HG03521 (cell line): ENCODE data around the gene SH3RF3.
"Not testable (repeated sequence)": the region's sequence is repeated elsewhere in the genome, so short reads cannot be mapped to it uniquely, and the experiment has no call there.

Experiments used
- ATAC-seq: cut with Tn5 transposase; IDR thresholded peaks from one replicate; pipeline ENCODE4 v1.9.1; 2021; ENCODE audit warnings: mild to moderate bottlenecking, moderate library complexity; ENCODE audit not compliant: unreplicated experiment

The SH3RF3 gene

GRCh38 chr2:109128616-109129355, at the start of gene SH3RF3:
TSS of gene SH3RF3 (plus strand) at chr2:109129205.
- no peak for ATAC-seq

DNA sequence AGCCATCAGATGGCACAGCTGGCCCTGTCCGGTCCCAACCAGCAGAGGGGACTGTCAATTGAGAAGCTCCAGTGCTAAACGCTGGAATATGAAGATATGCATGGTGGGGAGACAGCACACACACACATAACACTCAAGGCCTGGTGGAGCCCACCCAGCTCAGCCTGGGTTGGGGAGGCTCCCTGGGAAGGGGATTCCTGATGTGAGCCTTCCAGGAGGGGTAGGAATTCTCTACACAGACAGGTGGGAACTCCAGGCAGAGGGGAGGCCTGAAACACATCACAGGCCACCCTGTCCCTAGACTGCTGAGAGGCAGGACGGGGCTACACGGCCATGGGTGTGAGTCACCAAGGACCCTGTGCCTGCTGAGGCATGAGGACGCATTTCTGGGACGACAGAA, 49.4 kb upstream of the SH3RF3 start:
- no peak for ATAC-seq

DNA sequence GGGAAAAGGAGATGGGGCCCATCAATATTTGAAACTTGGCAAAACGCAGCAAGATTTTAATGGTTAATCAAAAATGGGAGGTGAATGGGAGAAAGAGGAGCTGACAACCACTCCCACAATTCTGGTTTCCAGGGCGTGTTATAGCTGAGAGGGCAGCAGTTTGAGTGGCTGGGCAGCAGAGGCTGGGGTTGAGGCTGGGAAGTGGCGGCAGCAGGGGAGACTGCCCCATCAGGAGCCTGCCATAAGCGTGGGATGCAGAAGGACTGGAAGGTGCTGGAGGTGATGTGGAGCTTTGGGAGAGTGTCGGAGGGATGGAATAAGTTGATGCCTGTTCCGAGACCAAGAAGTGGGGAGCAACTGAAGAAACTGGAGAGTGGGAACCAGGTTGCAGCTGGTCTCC, 48.9 kb upstream of the SH3RF3 start:
- no peak for ATAC-seq

- ATAC-seq, result no peak
These were observed 48.2 kb upstream of the SH3RF3 start for GRCh38 chr2:109080757-109081156.

DNA sequence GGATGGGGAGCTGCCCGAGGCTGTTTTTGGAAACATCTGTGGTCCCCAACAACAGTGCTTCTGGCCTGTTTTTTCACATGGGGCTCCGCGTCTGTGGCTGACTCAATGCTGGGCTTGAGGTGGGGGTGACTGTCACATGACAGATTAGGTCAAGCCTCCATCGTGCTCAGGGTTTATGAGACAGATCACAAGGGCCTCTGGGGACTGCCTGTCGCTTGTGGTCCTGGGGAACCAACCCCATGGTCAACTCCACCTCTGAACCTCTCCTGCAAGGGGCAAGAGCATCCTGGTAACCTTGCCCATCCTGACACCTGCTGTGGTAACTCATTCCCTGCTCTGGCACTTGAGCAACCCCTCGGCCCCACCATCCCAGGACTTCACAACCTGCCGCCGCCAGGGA, 47.6 kb upstream of the SH3RF3 start:
- no peak for ATAC-seq

- no peak for ATAC-seq
These were observed 45.2 kb upstream of the SH3RF3 start for GRCh38 chr2:109083771-109084170.

GRCh38 chr2:109084341-109084740, 44.7 kb upstream of the SH3RF3 start:
- no peak for ATAC-seq

DNA sequence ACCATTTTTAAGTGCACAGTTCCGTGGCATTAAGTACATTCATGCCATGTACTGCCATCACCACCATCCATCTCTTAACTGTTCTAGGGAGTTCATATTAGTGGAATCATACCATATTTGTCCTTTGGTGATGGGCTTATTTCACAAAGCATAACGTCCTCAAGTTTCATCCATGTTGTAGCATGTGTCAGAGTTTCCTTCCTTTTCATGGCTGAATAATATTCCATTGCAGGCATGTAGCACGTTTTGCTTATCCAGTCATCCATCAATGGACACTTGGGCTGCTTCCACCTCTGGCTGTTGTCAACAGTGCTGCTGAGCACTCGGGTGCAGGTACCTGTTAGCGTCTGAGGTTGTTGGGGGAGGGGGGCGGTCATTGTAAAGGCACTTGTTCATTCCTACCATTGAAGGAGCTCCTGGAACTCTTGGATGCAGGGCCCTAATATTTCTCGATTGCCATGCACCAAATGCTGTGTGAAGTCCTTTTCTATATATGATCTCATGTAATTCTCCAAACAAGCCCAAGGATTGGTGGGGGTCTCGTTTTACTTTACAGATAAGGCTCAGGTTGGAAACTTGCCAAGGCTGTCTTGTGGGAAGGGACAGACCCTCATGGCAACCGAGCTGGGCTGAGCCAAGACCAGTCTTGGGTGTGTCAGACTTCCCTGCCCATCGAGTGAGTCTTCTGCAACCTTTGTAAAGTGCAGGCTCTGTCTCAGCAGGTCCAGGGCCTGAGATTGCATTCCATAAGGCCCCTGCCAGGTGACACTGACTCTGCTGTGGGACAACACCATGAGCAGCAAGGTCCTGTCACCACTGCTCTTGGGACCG, 42.9 kb upstream of the SH3RF3 start:
- no peak for ATAC-seq

DNA sequence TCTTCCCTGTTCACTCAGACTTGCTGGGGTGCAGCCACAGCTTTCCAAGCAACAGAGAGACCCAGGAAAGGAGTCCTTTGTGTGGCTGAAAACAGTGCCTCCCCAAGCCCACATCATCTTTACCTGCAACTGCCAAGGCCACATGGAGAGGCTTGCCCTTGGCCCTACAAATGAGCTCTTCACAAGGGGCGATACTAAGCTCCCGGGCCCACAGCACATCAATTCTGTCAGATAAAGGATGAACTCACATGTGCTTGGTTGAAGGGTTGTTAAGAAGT, 42.3 kb upstream of the SH3RF3 start:
- no peak for ATAC-seq

DNA sequence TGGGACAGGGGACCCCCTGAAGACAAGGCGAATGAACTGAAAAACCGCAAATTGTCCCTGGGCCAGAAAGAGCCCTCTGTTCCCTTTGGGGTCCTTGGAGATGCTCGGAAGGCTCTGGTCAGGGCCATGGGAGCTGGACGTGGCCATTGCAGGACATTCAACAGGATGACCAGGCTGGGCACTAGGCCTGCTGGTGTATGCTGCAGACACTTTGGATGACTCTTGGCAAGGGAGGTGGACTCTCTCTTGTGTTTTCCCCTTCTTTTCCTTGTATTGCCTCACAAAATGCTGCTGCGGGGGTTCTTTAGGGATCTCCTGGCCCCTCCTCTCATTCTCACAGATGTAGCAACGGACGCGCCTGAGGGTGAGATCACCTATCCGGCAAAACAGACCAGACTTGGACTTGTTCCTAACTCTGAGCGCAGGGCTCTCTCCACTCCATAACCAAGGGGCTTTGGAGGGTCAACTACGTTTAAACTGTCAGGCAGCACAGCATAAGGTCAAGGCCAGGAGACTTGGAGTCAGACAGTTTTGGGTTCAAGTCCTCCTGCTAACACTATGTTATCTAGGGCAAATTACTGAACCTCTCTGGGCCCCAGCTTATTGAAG, 41.8 kb upstream of the SH3RF3 start:
- ATAC-seq, result no peak

DNA sequence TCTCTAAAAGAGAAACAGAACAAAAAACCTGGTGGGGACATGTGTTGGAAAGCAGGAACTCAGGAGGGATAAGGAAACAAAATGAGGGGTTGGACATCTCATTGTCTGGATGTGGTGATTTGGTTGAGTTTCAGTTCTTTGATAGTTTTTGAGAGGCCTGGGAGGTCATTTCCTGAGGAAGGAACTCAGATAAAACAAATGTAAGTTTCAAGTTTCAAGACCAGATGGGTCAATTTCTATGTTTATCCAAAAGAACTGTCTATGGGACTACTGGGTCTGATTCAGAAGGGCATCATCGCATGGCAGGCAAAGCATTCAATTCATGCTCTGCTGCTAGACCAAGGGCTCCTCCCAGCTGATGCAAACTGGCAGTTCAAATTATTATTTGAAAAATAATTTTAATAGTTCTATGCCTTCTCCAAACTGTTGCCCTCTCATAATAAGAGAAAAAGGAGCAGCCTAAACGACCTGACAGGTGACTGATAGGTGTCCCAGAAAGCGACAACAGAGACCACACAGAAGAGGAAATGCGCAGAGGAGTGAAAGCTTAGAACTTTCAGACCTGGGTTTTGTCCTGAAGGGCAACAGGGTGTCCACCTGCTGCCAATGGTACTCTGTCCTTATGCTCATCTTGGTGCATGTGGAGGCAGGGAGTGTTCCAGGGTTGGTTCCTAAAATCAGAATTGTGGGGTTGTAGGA, 39.3 kb upstream of the SH3RF3 start:
- no peak for ATAC-seq

- ATAC-seq, result no peak
These were observed 37.5 kb upstream of the SH3RF3 start for GRCh38 chr2:109091526-109091925.

DNA sequence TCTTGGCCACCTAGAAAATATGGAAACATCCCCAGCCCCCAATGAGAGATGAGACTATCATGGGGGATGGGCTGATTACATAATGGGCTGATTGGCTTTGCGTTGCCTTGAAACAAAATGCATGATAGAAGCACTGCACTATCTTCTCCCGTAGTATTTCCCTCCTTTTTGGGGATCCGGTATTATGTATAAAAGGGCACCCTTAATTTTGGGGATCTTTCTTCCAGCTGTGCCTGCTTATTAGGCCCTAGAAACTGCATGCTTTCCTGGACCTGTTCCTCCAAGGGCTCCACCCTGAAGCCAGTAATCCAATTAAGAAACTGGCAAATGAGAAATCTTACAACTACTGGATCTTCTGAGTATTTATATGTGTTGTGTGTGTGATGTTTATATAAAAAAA, 34.9 kb upstream of the SH3RF3 start:
- no peak for ATAC-seq

DNA sequence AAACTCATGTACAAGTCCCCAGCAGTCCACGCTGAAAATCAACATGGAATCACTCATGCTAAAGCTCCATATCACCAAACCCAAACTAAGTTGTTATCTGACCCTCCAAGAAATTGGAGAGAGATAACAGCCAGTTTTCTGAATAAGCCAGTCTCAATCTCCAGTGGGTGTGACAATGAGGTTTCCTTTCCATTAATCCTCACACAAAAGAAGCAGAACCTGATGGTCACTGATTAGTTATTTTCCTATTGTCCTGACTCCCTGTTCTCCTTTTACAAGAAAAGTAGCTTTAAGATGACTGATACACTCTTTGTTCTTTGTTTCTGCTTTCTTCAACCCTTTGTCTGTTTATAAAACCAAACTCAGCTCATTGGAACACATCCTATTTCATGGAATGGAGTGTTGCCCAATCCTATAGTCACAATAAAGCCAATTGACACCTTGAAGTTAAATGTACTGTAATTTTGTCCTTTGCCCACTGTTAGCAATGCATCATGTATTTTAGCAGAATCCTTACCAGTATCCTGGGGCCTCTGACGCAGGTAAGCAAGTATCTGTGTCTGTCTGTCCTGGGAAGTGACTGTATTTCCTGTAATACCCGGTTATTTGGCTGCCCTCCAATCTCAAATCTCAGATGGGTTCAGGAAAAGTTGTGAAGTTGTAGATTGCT, 30.6 kb upstream of the SH3RF3 start:
- no peak for ATAC-seq

GRCh38 chr2:109098921-109099273, 30.1 kb upstream of the SH3RF3 start:
- ATAC-seq, result no peak

DNA sequence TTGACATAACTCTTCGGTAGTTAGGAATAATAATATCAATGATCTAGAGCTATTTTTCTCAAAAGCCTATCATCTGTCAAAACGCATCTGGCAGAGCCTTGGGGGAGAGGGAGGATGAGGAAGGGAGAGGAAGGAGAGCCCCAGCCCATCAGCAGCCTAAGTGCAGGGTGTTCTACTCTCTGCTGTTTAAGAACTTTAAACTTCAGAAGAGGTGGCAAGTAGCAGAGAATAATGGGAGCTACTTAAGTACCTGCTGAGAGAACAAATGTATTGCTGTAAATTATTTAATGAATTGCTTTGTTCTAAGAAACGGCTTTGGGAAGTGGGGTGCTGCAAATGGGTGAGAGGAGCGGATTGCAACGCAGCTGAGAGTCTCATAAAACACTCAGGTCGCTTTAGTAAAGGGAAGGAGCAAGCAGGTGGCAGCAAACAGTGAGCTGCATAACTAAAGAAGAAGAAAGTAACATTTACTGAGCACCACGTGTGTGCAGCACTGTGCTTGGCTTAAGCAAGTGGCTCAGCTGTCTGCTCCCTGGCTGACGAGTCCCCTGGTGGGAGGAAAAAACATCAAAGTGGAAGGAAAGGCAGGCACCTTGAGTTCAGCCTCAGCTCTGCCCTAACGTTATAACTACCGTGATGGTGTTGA, 26.3 kb upstream of the SH3RF3 start:
- no peak for ATAC-seq

- no peak for ATAC-seq
These were observed 23.9 kb upstream of the SH3RF3 start for GRCh38 chr2:109105113-109105512.

DNA sequence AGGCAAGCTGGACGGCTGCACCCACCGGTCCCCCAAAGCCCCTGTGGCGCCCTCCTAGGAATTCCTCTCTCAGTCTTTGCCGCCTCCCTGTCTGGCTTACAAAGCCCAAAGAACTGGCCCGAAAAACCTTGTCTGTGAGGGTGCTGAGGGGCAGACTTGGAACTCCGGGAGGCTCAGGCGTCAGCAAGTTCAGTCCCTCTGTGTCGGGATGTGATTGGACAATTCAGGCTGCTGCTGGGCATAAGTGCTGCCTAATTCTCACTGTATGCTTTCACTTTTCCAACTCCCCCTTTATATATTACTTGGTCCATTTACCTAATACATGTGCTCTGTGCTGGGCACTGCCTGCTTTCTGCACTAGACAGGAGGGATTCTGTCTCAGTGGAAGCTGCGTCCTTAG, 20.3 kb upstream of the SH3RF3 start:
- no peak for ATAC-seq

DNA sequence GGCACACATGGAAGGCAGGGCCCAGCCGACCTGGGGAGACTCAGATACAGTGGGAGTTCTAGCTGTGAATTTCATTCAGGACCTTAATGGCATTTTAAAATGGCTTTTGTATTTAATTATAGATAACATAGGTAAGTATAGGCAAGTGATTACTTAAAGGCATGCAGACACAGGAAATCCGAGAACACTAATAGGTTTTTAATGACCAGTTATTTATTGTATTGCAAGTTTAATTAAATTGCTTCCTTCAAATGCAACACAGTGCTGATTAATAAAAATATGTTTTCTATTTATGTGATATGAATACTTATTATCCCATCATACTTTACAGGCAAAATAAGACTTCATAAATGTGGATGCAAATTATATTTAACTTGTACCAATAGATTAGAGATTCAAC, 19.7 kb upstream of the SH3RF3 start:
- ATAC-seq, result no peak

DNA sequence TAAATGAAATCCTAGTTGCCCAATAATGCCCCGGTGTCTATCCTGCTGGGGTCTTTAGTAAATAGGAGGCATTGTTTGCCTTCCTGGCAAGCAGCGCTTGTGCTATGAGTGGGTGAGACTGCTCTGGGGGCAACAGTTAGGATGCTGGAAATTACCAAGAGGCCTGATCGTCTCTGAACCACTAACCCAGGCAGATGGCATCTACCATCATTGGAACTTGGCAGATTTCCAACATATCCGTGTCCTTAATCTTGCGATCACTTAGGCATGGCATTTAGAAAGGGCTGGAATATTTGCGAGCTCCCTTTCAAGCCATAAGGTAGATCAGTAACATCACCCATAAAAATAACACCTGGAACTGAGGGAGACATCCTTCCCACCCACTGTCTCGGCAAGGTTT, 18.8 kb upstream of the SH3RF3 start:
- no peak for ATAC-seq

GRCh38 chr2:109117181-109117580, 11.8 kb upstream of the SH3RF3 start:
- not testable (repeated sequence) for ATAC-seq
